ENCODE measurements around the gene ARG1.
"Not testable (repeated sequence)": the region's sequence is repeated elsewhere in the genome, so short reads cannot be mapped to it uniquely, and the experiment has no call there.

Gene ARG1

GRCh38 chr6:131572686-131573415 lies at the start of gene ARG1:
Gene ARG1, plus strand, starts transcription at chr6:131573226. Its CDS starts 57 bp downstream, at chr6:131573283.
- no peak for DNase-seq

GRCh38 chr6:131523988-131524673 lies 48.9 kb upstream of the ARG1 start:
- DNase-seq, result no peak

GRCh38 chr6:131524695-131525336 lies 48.2 kb upstream of the ARG1 start:
- DNase-seq, result no peak

GRCh38 chr6:131530936-131531335 lies 42.1 kb upstream of the ARG1 start:
- not testable (repeated sequence) for DNase-seq

- not testable (repeated sequence) for DNase-seq
Measured at GRCh38 chr6:131531681-131532080, 41.3 kb upstream of the ARG1 start.

DNA sequence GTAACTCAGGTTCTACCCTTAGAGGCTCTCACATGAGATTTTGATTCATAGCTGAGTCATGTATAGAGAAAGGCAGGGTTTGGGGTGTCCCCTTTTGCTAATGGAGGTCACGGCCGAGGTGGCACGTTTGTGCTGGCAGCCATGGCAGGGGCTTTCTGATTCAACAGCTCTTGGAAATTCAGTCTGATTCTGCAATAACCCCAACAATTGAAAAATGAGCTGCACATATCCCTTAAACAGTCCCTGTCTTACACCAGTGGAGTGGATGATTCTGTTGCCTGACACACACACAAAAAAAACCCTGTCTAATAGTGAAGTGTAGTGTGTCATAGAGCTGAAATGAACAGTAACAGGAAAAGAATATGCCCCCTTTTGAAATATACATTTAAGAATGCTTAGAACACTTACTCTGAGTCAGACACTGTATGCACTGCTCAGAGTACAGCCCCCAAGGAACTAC lies 40.4 kb upstream of the ARG1 start:
- no peak for DNase-seq

- DNase-seq, result not testable (repeated sequence)
Measured at GRCh38 chr6:131538615-131539014, 34.4 kb upstream of the ARG1 start.

GRCh38 chr6:131545317-131545716 lies 27.7 kb upstream of the ARG1 start:
- DNase-seq, result no peak

DNA sequence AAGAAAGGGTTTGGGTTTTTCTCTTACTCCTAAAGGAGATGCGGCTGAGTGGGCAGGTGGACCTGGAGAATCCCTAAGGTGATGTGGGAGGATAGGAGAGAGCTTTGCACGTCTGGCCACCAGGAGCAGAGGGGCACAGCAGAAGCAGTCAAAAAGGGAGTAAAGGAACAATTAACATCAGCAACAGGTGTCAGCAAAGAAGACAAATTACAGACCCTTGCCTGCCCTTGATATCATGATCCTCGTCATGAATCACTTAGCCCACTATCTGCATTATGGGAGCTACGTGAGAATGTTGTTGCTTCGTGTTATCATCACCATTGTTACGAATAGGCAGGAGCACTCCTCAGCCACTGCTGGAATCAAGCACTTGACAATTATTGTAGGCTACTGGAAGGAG lies 25.5 kb upstream of the ARG1 start:
- no peak for DNase-seq

- DNase-seq, result no peak
Measured at GRCh38 chr6:131548441-131548840, 24.6 kb upstream of the ARG1 start.

DNA sequence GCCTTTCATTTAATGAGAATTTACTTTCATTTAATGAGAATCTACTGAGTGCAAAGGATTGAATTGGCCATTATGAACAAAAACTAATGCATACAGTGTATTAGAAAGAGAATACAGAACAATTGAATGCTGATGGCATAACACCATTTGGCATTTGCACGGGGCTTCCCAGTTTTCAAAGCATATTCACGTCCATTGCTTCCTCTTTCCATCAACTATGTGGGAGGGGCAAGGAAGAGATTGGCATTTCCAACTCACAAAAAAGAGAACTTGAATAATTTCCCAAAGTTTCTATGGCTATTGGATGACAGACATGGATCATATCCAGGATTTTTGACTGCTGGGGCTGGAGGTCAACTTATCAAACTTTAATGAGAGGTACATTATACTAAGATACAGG lies 23.2 kb upstream of the ARG1 start:
- no peak for DNase-seq

GRCh38 chr6:131551902-131552301 lies 21.1 kb upstream of the ARG1 start:
- no peak for DNase-seq

GRCh38 chr6:131552572-131552971 lies 20.5 kb upstream of the ARG1 start:
- no peak for DNase-seq

DNA sequence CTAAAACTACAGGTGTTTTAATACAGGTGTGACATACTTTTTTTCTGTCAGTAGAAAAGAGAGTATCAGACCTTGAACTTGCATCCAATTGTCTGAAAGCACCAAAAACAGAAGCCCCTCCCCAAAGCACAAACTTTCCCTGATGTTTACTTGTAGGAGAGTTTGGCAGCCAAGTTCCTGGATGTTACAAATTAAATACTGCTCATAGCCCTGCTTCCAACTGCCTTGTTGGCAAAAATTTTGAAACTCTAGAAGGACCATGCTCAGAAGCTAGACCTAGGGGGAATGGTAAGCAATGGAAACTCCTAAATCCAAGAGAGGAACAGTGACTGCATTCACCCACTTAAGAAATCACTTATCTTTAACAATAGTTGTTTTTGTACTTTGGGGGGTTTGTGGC lies 17.0 kb upstream of the ARG1 start:
- DNase-seq, result no peak

DNA sequence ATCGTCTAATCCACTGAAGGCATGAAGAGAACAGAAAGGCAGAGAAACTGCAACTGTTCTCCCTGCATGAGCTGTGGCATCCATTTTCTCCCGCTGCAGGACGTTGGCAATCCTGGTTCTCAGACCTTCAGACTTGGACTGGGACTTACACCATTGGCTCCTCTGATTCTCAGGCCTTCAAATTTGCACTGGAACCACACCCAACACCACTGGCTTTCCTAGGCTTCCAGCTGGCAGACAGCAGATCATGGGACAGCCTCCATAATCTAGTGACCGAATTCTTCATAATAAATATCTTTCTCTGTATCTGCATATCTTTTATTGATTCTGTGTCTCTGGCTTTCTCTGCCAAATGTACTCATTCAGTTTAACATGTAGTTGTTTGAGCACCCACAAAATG lies 14.1 kb upstream of the ARG1 start:
- DNase-seq, result no peak

GRCh38 chr6:131561925-131562707 lies 10.9 kb upstream of the ARG1 start:
- no peak for DNase-seq

GRCh38 chr6:131565056-131565455 lies 8.0 kb upstream of the ARG1 start:
- DNase-seq, result no peak

- no peak for DNase-seq
Measured at GRCh38 chr6:131568726-131569125, 4.3 kb upstream of the ARG1 start.

DNA sequence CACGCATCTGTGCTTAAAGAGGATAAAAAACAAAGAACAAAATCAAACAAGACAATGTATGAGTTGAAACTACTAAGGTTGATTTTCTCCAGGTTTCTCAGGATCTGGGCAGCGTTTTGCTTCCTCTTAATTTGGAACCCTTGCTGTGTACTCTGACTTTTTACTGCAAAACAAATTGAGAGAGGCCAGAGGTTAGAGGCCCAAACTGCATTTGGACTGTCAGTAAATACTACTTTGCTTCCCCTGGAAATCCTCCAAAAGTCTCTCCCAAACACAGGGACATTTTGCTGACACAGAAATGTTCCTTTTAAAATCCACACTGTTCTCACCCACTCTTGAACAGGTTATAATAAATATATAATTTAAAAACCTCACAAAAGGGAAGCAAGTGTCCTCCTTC lies 1.1 kb downstream of the ARG1 start:
- no peak for DNase-seq

GRCh38 chr6:131574686-131575085 lies 1.7 kb downstream of the ARG1 start:
- DNase-seq, result no peak

DNA sequence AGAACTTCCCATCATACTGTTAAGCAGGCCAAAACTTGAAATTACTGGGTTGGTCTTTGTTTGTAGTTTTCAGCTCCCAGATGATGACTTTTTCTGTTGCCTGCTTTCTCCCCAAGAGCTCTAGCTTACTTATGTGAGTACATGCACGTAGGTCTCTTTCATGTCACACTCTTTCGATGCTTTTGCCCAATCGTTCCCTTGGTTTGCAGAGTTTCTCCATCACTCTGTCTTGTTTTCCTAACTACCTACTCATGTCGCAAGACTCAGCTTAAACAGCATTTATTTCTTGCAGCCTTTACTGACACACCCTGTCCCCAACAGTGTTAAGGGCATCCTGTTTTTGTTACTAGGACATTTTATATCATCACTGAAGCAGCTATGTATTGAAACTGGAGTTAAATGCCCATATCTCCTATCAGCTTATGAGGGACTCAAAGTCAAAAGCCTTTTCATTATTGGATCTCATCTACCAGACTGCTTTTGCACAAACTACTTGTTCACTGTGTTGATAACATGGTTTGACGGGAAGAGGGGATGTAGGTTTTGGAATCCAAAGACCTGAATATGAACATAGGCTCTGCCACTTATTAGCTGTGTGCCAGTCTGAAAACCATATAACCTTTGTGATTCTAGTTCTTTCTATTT lies 2.9 kb downstream of the ARG1 start:
- no peak for DNase-seq

DNA sequence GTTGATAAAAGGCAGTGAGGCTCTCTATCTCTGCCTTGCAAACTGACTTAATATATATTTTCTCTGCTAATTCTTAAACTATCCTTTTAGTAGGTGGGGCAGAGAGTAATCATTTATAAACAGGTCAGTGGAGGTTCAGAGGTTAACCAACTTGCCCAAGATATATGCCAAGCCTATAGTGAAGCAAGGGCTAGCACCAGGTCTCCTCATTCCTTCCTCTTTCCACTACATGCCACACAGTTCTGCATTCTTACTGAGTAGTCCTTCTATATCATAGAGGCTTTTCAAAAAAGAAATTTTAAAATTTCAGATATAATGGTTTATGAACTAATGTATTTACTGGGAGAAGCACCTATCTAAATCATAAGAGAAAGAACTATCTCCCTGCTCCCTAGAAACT lies 8.5 kb downstream of the ARG1 start:
- DNase-seq, result no peak

- DNase-seq, result no peak
Measured at GRCh38 chr6:131586543-131586942, 13.5 kb downstream of the ARG1 start.
